Activated gamma-delta T cell treated with Interleukin-2 at 50 U/mL for 16 hours (primary cell): ENCODE results near the gene LRP1.

Experiments used
- DNase-seq: peaks from one replicate; pipeline ENCODE4 v3.0.0-alpha.2; 2020

The LRP1 gene

GRCh38 chr12:57215668-57216013, 87.4 kb downstream of the LRP1 start:
- DNase-seq = no peak

- peak; percentile 42 for DNase-seq
These were observed 88.0 kb downstream of the LRP1 start, which contains the start of gene NXPH4 for GRCh38 chr12:57216014-57216911. Gene NXPH4 (plus strand): TSS chr12:57216794. CDS start chr12:57216970, 176 bp downstream.

GRCh38 chr12:57216921-57217879, 88.9 kb downstream of the LRP1 start:
- peak; percentile 41 for DNase-seq

GRCh38 chr12:57218030-57218853, 90.0 kb downstream of the LRP1 start:
- no peak for DNase-seq

GRCh38 chr12:57219205-57219992, 91.1 kb downstream of the LRP1 start:
- DNase-seq = no peak

- DNase-seq = no peak
These were observed 91.9 kb downstream of the LRP1 start for GRCh38 chr12:57219993-57220754.

GRCh38 chr12:57220770-57221168, 92.5 kb downstream of the LRP1 start:
- no peak for DNase-seq

- no peak for DNase-seq
These were observed 93.1 kb downstream of the LRP1 start for GRCh38 chr12:57221169-57221917.

GRCh38 chr12:57222286-57223190, 94.3 kb downstream of the LRP1 start:
- DNase-seq = no peak

GRCh38 chr12:57223191-57224165, 95.2 kb downstream of the LRP1 start:
- DNase-seq = peak; percentile 60

- DNase-seq = no peak
These were observed 96.1 kb downstream of the LRP1 start for GRCh38 chr12:57224278-57224972.

GRCh38 chr12:57224973-57225679, 96.8 kb downstream of the LRP1 start:
- DNase-seq = peak; percentile 55

GRCh38 chr12:57225680-57226210, 97.5 kb downstream of the LRP1 start:
- DNase-seq = no peak

- DNase-seq = no peak
These were observed 98.5 kb downstream of the LRP1 start for GRCh38 chr12:57226588-57227314.

GRCh38 chr12:57227315-57228115, 99.2 kb downstream of the LRP1 start:
- no peak for DNase-seq
